Stimulated activated CD4-positive, alpha-beta T cell treated with anti-CD3 and anti-CD28 coated beads, Interleukin-4, amount 100 ng/mL, for 1 hour (primary cell): ENCODE results near the gene EXOC3L4.

Experiments used
- DNase-seq: peaks from one replicate; pipeline ENCODE4 v3.0.0-alpha.2; 2020

EXOC3L4 gene

GRCh38 chr14:103093856-103094405 lies 594 bp upstream of the EXOC3L4 start:
- no peak for DNase-seq

DNA sequence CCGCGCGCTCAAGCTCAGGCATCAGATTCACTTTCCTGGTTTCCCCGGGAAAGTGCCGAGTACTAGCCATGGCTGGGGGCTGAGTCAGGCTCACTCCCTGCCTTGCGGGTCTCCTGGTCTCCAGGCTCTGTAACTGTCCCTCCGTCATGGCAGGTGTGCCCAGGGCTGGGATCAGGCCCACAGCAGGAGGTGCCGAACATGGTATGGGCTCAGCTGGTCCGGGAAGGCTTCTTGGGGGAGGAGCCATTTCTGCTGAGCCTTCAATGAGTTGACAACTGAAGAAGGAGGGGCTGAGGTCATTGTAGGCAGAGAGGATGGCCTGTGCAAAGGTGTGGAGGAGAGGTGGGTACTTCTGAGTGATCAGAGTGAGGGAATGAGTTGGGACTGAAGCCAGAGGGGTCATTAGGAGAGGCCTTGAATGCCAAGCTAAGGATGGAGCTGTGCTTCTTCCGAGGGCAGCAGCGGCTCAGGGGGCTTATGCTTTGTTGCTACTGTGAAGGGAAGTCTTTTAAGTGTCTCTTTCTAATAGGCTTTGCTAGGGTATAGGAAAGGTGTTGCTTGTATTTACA lies 769 bp downstream of the EXOC3L4 start:
- no peak for DNase-seq

GRCh38 chr14:103096387-103096786 lies 1.9 kb downstream of the EXOC3L4 start:
- no peak for DNase-seq

DNA sequence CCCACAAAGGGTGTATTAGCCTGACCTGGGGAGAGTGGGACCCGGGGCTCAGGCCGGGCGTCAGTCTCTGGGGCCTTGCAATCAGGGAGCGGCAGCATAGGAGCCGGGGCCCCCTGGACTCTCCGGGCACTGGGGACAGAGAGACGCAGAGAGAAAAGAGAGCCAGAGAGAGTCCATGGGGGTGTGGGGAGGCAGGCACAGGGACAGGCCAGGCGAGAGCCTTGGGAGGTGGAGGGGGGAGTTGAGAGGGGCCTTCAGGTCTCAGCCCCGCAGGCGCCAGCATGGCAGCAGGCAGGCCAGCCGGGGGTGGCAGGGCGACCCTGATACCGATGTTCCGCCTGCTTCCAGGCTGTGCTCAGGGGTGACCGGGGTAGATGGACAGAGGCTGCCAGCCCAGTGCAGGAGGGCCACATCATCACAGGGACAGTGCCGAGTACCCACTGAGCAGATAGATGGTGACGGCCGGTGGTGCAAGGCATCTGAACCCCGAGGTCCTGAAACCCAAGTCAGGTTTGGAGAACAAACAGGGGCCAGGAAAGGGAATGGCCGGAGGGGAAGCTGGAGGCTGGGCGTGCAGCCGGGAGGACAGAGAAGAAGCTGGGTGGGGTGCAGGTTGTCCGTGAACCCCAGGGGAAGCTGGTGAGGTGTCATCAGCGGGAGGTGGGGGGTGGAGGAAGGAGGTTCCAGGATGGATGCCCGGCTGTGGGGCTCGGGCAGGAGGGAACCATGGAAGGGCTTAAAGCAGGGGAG lies 2.9 kb downstream of the EXOC3L4 start:
- DNase-seq: no peak

DNA sequence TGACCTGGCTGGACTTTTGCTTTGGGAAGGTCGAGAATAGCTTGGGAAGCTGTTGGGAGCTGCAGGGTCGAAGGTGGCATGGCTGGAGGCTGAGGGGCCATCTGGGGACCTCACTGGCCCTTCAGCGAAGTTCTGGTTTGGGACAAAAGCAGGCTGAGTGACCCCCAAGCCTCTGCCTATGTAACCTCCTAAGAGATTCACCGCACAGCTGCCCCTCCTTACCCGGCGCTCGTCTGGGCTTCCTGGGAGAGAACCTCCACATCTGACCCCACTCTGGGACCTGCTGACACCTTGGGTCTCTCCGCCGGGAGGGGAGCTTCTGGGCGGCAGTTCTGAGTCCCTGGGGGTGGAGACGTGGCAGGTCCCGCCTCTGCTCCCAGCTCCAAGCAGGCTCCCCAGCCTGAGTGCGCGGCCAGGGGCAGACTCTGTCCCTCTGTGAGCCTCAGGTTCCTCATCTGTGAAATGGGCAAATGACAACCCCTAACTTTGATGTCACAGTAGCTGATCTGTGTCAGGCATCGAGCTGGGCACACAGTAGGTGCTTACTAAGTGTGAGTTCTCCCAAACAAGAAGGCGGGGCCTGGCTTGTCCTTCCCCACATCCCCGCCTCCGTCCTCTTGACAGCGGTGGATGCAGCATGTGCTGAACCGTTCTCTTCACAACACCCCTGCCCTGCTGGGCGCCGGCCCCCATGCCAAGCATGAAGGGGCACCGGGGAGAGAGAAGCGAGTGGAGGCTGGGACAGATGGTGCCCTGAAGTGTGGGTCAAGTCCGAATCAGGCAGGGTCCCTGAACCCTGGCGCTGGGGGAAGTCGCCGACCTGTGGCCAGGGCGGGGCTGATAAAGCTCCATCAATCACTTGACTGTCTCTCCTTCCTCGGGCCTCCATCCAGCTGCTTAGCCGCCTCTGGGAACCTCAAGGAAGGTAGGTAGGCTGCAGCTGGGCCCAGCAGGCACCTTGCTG lies 3.8 kb downstream of the EXOC3L4 start:
- DNase-seq: no peak

DNA sequence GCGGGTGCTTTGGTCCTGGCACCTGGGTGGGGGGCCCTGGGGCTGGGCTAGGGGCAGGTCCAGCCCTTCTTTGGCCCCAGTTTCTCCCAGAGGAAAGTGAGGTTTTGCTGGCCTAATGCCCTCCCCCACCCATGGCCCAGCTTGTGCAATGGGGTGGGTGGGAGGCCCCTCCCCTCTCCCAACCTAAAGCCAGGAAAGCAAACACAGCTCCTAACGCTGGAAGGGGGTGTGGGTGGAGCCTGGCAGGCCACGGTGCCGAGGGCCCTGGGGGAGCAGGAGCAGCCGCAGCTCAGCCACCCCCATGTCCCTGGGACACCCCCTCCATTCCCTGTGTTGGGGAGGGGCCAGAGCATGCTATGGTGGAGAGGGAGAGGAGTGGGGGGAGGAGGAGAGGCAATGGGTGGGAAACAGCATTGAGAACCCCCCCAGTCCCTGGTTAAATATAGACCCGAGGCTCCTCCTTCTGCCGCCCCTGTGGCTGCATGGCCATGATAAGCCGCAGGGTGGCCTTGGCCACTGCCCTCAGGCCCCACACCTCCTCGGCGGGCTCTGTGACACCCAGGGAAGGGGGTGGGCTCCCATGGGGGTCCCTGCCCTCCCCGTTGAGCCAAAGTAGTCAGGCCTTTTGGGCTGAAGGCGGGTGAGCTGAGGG lies 4.7 kb downstream of the EXOC3L4 start:
- DNase-seq: no peak

DNA sequence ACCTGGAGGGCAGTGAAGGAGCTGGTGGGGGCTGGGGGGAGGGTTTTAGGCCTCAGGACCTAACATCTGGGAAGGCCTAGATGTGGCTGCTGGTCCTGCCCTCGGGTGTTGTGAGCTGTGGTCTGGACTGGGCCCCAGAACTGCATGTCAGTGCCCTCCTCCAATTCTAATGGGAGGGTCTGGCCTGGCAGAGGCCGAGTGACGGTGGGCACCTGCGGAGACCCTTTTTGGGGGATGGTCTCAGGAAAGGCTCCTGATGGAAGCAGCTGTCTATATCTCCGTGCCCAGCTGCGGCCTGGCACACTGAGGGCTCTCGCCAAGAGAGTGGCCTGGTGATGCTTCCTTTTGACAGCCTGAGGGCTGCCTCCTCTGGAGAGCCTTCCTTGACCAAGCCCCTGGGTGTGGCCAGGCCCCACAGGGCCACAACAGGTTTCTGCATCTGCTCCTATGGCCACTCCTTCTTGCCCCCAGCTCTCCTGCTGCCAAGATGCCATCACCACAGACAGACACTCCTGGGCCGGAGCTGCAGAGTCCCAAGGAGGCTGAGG lies 5.3 kb downstream of the EXOC3L4 start:
- no peak for DNase-seq

DNA sequence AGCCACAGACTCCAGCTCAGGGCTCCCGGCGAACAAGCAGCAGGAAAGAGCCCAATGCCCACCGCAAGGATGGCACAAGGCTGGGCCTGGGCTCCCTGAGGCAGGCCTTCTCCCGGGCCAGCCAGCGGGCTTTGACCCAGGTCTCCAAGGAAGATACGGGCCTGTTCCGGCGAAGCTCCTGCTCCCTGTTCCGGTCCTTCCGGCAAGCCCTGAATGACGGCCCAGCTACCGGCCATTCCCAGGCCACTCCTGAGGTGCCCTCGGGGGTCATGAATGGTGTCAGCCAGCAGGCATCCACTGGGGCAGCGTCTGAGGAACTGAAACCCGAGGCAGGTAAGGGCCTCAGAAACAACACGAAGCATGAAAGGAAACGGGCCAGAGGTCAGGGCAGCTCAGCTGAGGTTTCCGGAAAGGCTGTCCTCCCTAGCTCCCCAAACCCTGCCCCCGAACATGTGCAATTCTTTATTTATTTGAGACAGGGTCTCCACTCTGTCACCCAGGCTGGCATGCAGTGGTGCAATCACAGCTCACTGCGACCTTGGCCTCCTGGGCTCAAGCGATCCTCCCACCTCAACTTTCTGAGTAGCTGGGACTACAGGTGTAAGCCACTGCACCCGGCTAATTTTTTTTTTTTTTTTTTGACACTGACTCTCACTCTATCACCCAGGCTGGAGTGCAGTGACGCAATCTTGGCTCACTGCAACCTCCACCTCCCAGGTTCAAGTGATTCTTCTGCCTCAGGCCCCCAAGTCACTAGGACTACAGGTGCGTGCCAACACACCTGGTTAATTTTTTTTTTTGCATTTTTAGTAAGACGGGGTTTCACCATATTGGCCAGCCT lies 6.0 kb downstream of the EXOC3L4 start:
- DNase-seq: no peak

GRCh38 chr14:103101257-103101962 lies 6.9 kb downstream of the EXOC3L4 start:
- DNase-seq: no peak

DNA sequence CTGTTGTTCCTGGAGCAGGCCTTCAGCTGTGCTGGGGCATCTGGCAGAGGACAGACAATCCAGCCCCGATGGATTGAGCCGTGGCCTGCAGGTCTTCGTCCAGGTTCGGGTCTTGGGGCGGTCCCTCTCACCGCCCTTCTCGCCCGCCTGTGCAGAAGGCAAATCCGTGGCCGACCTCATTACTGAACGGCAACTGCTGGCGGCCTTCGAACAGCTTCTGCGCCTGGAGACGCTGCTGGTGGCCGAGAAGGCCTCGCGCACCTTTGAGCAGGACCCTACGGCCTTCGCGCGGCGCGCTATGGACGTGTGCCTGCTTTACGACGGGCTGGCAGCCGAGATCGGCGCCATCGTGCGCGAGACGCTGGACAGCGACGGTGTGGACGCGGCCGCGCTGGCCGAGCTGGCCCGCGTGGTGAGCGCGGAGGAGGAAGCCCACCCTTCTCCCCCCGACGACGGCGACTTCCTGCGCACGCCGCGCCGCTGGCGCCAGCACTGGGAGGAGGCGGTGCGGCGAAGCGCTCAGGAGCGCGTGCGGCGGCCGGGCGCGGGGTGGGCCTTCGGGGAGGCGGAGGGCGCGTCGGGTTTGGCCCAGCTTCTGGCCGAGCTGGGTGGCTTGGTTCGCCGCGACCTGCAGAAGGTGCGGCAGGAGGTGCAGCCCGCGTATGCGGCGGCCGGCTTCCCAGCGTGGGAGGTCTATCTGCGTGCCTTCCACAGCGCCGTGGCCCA lies 7.6 kb downstream of the EXOC3L4 start:
- DNase-seq: no peak

GRCh38 chr14:103102689-103103260 lies 8.2 kb downstream of the EXOC3L4 start:
- no peak for DNase-seq

DNA sequence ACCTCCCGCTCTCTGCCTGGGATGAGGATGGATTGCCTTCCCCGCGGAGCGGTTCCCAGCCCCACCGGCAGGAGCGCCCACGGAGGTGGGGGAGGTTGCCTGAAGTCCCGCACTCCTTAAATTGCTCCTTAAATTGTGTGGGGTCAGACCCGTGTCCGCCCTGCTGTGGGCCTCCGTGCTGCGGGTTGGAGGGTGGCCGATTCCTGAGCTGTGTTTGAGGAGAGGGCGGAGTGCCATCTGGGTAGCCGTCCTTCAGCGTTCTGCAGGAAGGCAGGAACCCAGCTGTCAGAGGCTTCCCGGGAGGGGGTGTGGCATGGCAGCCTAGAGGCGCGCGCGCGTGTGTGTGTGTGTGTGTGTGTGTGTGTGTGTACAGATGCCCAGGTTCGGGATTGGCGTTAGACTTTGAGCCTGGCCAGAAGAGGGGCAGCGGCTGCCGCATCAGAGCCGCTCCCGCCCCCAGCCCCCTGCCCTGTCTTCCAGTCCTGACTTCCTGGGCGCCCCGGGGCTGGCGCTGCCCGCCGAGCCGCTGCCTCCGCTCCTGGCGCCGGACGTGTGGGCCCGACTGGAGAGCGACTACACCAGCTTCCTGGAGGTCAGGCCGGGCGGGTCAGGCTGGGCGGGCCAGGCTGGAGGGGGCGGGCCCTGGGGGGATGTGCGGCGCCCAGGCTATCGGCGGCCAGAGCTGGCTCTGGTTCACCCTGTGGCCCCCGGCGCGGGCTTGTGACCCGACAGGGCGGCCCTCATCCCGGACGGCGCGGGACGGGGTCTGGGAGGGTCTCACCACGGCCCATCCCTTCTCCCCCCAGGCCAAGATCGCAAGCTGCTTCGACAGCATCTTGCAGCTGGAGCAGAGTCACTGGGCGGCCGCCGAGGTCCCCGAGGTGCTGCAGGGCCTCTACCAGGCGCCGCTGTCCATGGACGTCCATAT lies 9.2 kb downstream of the EXOC3L4 start:
- no peak for DNase-seq

- no peak for DNase-seq
Observed at GRCh38 chr14:103104389-103104653, 9.8 kb downstream of the EXOC3L4 start.

DNA sequence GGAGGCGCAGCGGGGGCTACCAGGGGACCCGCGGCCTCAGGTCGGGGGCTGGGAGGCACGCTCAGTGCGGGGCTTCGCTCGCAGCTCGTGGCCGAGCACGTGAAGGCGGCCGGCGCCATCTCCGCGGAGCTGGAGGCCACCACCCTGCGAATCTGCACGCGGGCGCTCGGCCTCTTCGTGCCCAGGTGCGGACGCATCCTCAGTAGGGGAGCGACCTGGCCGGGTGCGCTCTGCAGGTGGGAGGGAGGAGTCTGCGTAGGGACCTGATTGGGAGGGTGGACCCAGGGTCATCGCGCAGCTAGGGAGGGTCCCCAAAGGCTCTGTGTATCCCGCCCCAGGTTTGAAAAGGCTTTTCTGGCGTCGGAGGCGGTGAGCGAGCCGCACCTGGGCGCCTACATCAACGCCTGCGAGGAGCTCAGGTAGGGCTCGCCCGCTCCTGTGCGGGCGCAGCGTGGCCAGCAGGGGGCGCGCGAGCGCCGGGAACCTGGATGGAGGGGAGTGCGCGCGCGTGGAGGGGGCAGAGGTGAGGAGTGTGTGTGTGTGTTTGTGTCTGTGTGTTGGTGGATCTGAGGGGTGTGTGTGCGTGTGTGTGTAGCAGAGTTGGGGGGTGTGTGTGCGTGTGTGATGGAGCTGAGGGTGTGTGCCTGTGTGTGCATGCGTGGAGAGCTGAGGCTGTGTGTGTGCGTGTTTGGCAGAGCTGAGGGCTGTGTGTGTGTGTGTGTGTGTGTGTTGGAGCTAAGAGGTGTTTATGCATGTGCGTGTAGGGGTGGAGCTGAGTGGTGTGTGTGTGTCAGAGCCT lies 10.3 kb downstream of the EXOC3L4 start:
- DNase-seq: peak; percentile 78

DNA sequence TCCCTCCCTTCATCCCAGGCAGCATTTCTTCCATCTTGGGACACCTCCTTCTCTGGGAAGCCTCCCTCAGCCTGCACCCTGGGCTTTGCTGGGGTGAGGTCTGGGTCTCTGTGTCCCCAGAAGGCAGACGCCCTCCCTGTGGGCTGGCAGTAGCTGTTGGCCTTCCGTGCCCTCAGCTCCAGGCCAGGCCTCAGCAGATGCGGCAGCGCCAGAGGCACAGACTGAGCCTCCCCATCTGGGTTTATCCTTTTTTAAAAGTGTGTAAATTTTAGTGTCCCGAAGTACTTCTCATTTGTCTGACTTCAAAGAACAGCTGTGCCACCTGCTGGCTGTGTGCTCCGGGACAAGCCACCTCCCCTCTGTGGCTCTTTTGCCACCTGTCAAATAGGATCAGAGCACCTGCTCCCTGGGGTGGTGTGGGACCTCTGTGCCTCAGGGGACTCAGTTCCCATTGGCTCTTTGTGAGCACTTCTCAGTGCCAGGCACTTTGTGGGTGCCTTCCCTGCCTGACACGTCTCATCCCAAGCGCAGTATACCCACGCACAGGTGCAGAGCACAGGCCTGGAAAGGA lies 11.1 kb downstream of the EXOC3L4 start:
- DNase-seq: no peak

GRCh38 chr14:103107455-103107854 lies 12.9 kb downstream of the EXOC3L4 start:
- DNase-seq: no peak

- no peak for DNase-seq
Observed at GRCh38 chr14:103107941-103108748, 13.6 kb downstream of the EXOC3L4 start.
